ENCODE measurements around the gene IL24. TPM values are rescaled to one million over a fixed set of nuclear protein-coding genes. Genes with fewer than 3 reads are reported as not detected.
"Not testable (repeated sequence)": the region's sequence is repeated elsewhere in the genome, so short reads cannot be mapped to it uniquely, and the experiment has no call there.

IL24 gene, protein sequence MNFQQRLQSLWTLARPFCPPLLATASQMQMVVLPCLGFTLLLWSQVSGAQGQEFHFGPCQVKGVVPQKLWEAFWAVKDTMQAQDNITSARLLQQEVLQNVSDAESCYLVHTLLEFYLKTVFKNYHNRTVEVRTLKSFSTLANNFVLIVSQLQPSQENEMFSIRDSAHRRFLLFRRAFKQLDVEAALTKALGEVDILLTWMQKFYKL
- total RNA-seq: not detected

DNA sequence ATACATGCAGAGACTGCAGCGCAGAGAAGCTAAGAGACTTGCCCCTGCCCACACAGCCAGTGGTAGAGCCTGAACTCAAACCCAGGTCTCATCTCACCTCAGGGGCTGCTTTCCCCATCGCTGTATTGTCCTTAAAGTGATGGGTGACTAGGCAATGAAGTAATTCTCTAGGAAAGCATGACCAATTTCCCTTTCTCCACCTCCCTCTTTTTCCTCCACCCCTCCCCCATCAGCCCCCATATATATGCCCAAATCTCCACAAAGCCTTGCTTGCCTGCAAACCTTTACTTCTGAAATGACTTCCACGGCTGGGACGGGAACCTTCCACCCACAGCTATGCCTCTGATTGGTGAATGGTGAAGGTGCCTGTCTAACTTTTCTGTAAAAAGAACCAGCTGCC, at the start of gene IL24:
IL24 (plus strand) TSS at position 269 of the 400 bp plus-strand sequence. CDS start 390 bp downstream, outside the sequence.
- intact Hi-C loops (cut with DNase I): no loop called here
- no peaks in the 10 kb centered on the region for H3K27me3 ChIP-seq
- H3K4me1 ChIP-seq: no peaks in the 10 kb centered on the region
- DNase-seq: no peak
- H3K36me3 ChIP-seq: no peaks in the 10 kb centered on the region
- no peak within 1 kb of the TSS for H3K27ac ChIP-seq
- no peaks in the 10 kb centered on the region for H3K9me3 ChIP-seq
- H3K9ac ChIP-seq (ENCODE audit: low read depth in 2 of 2, low read length in 2 of 2): no peak within 1 kb of the TSS
- H3K4me3 ChIP-seq: no peak within 1 kb of the TSS
- TF ChIP-seq, protein P1, sequence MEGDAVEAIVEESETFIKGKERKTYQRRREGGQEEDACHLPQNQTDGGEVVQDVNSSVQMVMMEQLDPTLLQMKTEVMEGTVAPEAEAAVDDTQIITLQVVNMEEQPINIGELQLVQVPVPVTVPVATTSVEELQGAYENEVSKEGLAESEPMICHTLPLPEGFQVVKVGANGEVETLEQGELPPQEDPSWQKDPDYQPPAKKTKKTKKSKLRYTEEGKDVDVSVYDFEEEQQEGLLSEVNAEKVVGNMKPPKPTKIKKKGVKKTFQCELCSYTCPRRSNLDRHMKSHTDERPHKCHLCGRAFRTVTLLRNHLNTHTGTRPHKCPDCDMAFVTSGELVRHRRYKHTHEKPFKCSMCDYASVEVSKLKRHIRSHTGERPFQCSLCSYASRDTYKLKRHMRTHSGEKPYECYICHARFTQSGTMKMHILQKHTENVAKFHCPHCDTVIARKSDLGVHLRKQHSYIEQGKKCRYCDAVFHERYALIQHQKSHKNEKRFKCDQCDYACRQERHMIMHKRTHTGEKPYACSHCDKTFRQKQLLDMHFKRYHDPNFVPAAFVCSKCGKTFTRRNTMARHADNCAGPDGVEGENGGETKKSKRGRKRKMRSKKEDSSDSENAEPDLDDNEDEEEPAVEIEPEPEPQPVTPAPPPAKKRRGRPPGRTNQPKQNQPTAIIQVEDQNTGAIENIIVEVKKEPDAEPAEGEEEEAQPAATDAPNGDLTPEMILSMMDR (IDR thresholded peaks at IDR 0.05): no peak

DNA sequence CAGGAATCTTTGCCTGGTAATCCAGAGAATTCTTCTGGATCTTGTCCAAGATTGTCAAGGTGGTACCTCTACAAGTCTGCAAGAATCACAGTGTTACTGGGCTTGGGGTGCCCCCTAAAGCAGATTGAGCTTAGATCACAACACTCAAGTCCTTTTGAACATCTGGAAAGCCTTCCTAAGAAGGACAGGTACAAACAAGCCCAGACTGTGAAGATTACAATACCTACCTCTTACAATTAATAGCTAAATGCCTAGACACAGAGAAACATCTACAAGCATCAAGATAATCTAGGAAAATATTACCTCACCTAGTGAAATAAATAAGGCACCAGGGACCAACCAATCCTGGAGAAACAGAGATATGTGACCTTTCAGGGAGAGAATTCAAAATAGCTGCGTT, 49.3 kb upstream of the IL24 start:
- TF ChIP-seq, protein P1 (IDR thresholded peaks at IDR 0.05): no peak
- Histone ChIP-seq H3K36me3 (no peaks in the 10 kb centered on the region), H3K4me1 (no peaks in the 10 kb centered on the region), H3K9ac (ENCODE audit: low read depth in 2 of 2, low read length in 2 of 2) (no peak overlapping the region), H3K27ac (no peak overlapping the region), H3K9me3 (no peaks in the 10 kb centered on the region), H3K27me3 (no peaks in the 10 kb centered on the region), H3K4me3 (no peak overlapping the region)
- no peak for DNase-seq
- intact Hi-C loops (cut with DNase I): no loop called here

DNA sequence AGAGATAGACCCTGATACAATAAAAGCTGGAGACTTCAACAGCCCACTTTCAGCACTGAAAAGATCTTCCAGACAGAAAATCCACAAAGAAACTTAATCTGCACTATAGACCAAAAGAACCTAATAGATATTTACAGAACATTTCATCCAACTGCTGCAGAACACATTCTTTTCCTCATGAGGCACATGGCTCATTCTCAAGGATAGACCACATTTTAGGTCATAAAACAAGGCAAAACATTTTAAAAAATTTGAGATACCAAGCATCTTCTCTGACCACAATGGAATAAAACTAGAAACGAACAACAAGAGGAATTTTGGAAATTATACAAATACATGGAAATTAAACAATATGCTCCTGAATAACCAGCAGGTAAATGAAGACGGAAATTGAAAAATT, 46.8 kb upstream of the IL24 start:
- DNase-seq: no peak
- no peak overlapping the region for H3K9ac ChIP-seq (ENCODE audit: low read depth in 2 of 2, low read length in 2 of 2)
- TF ChIP-seq, protein P1 (IDR thresholded peaks at IDR 0.05): no peak
- intact Hi-C loops (cut with DNase I): no loop called here
- no peaks in the 10 kb centered on the region for H3K4me1 ChIP-seq
- H3K9me3 ChIP-seq: no peaks in the 10 kb centered on the region
- H3K36me3 ChIP-seq: no peaks in the 10 kb centered on the region
- H3K4me3 ChIP-seq: no peak overlapping the region
- no peak overlapping the region for H3K27ac ChIP-seq
- H3K27me3 ChIP-seq: no peaks in the 10 kb centered on the region

DNA sequence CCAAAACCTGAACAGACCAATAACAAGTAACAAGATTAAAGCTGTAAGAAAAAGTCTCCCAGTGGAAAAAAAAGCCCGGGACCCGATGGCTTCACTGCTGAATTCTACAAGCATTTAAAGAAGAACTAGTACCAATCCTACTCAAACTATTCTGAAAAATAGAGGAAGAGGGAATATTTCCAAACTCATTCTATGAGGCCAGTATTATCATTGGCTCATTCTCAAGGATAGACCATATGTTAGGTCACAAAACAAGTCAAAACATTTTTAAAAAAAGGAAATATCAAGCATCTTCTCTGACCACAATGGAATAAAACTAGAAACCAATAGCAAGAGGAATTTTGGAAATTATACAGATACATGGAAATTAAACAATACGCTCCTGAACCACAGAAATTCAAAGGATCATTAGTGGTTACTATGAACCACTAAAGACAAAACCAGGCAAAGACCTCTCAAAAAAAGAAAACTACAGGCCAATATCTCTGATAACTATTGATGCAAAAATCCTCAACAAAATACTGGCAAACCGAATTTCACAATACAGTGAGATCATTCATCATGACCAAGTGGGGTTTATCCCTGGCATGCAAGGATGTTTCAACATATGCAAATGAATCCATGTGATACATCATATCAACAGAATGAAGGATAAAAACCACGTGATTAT, 45.8 kb upstream of the IL24 start:
- intact Hi-C loops (cut with DNase I): no loop called here
- H3K27me3 ChIP-seq: no peaks in the 10 kb centered on the region
- H3K4me3 ChIP-seq: no peak overlapping the region
- no peaks in the 10 kb centered on the region for H3K4me1 ChIP-seq
- TF ChIP-seq, protein P1 (IDR thresholded peaks at IDR 0.05): no peak
- no peak overlapping the region for H3K9ac ChIP-seq (ENCODE audit: low read depth in 2 of 2, low read length in 2 of 2)
- H3K9me3 ChIP-seq: no peaks in the 10 kb centered on the region
- no peak for DNase-seq
- no peaks in the 10 kb centered on the region for H3K36me3 ChIP-seq
- H3K27ac ChIP-seq: no peak overlapping the region

DNA sequence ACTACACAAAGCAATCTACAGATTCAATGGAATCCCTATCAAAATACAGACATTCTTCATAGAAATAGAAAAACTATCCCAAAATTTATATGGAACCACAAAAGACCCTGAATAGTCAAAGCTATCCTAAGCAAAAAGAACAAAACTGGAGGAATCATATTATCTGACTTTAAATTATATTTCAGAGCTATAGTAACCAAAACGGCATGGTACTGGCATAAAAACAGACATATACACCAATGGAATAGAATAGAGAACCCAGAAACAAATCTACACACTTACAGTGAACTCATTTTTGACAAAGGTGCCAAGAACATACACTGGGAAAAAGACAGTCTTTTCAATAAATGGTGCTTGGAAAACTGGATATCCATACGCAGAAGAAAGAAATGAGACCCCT, 44.6 kb upstream of the IL24 start:
- H3K9me3 ChIP-seq; H3K4me3 ChIP-seq; H3K4me1 ChIP-seq; DNase-seq; H3K36me3 ChIP-seq; H3K27ac ChIP-seq; H3K27me3 ChIP-seq; intact Hi-C loops (cut with DNase I); H3K9ac ChIP-seq (ENCODE audit: low read depth in 2 of 2, low read length in 2 of 2): not testable (repeated sequence)

DNA sequence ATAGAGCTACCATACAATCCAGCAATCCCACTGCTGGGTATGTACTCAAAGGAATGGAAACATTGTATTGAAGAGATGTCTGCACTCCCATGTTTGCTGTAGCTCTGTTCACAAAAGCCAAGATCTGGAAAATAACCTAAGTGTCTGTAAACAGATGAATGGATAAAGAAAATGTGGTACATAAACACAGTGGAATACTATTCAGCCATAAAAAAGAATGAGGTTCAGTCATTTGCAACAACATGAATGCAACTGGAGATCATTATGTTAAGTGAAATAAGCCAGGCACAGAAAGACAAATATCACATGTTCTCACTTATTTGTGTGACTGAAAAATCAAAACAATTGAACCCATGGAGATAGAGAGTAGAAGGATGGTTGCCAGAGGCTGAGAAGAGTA, 43.5 kb upstream of the IL24 start:
- H3K4me1 ChIP-seq; H3K4me3 ChIP-seq; DNase-seq; H3K27me3 ChIP-seq; intact Hi-C loops (cut with DNase I); H3K9me3 ChIP-seq; H3K9ac ChIP-seq (ENCODE audit: low read depth in 2 of 2, low read length in 2 of 2); H3K36me3 ChIP-seq; H3K27ac ChIP-seq: not testable (repeated sequence)

Data from colonic mucosa (tissue), 4 donors.